GM04504 (cell line): ENCODE results near the gene PSD4.

Experiments
- DNase-seq: peaks from one replicate; pipeline ENCODE4 v3.0.0-alpha.2; 2012; ENCODE audit warnings: low read depth

Gene PSD4

DNA sequence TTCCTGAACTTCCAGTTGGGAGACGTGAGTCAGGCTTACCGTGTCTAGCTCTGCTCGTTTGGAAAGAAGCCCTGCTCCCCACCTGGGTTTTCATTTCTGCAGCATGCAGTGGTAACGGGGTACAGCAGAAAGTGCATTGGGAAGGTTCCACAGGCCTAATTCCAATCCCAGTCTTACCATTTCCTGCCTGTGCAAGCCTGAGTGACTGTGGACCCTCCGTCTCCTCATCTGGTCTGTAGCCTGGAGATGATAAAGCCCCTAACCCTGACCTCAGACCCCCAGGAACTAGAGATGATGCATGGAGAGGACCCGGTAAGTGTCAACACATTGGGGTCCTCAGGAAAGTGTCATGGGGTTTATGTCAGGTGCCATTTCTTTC, 5.8 kb upstream of the PSD4 start:
- no peak for DNase-seq

DNA sequence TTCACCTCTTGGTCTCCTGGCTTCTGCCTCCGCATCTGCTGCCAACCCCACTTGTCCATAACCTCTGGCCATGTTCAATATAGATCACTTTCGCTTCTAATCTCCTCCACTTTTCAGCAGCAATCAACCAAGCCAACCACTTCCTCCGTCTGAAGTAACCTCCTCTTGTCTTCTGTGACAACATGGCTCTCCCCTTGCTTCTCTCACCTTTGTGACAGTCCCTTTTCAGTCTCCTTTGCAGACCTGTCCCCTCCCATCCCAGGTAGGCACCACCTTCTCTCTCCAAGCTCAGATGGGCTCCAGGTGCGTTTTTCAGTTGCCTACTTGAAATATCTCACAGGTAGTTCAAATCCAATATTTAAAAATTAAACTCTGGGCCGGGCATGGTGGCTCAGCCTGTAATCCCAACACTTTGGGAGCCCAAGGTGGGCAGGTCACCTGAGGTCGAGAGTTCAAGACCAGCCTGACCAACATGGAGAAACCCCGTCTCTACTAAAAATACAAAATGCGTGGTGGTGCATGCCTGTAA, 4.7 kb upstream of the PSD4 start:
- no peak for DNase-seq

DNA sequence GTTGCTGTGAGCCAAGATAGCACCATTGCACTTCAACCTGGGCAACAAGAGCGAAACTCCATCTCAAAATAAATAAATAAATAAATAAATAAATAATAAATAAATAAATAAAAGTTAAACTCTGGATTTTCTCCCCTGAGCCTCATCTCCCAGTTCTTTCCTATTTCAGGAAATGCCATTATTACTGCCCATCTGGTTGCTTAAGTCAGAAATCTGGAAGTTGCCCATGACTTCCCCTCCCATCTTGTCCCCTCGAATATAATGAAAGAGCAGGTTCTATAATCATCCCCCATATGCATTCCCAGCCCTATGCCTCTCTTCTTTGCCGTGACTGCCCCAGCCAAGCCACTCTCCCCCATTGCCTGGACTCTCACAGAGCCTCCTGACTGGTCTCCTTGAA, 4.2 kb upstream of the PSD4 start:
- DNase-seq, result no peak

DNA sequence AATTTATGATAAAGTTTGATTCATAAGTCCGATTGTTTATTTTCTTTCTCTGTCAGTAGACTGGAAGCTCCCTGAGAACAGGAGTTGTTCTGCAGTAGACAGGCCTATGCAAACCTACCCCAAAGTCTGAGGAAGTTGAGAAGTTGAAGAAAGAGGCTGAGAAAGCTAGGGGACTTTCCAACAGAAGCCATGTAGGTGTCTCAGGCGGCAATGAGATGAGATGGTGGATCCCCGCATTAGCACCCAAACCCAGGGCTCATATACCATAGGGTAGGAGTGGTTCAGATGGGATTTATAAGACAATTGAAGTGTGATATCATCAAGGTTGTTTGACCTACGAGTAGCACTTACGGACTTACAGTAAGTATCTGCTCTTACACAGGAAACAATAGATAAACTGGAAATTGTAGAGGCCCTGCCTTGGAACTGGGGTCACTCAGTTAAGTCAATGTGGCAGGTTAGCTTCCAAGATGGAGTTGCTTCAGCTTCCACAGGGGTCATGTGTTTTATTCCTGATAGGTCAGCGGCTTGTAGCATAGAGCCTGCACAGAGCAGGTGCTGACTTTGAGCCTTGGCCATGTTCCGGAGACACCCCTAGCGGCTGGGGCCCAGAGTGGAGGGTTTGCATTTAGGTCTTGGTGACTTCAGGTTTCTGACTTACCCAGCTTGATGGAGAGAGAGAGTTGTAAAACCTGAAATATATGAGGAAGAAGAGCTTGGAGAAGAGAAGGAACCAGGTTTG, 2.3 kb upstream of the PSD4 start:
- DNase-seq, result no peak

DNA sequence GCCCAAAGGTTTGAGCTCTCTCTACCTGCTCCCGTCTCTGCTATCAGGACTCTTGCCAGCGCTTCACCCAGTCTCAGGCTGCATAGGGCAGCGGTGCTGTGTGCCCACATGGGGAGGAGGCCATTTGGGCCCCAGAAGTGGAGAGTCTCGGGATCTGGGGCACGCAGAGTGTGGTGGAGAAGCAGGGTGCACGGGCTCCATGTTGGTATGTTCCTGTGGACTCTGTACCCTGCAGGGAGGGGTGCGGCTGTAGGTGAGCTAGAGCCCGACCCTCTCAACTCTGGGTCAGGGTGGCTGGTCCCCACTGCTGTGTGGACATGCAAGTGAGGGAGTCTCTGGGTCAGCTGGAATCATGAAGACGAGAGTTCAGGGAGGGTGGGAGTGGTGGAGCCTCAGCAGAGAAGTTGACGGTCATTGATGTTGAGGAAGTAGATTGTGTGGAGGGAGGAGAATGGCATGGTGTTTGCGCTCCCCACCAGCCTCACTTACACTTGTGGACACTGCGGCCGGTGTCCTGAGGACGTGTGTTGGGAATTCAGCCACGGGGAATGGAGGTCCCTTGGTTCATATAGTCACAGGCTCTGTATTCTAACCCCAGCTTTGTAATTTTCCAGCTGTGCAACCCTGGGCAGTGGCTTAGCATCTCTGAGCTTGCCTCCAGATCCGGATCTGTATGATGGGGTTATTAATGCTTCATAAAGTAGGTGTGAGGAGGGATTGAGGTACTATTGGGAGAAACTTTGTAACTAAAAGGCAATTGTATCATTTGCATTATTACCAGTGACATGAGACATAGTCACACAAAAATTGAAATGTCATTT, 840 bp upstream of the PSD4 start:
- DNase-seq, result no peak

DNA sequence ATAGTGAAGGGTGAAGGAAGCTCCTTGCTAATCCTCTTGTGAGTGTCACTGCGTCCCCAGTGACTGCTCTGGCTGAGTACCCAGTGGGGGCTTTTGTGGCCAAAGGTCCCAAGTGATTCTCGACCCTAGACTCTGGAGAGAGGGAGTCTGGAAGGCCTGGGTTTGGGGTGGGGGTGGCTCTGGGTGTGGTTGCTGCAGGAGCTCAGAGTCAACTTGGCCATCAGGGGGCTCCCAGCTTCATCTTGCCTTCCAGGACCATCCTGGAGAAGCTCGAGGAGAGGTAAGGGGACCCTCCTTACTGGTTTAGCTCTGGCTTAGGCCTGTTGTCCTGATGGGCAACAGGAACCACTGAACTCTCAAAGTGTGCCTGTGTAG, 592 bp downstream of the PSD4 start:
- no peak for DNase-seq

DNA sequence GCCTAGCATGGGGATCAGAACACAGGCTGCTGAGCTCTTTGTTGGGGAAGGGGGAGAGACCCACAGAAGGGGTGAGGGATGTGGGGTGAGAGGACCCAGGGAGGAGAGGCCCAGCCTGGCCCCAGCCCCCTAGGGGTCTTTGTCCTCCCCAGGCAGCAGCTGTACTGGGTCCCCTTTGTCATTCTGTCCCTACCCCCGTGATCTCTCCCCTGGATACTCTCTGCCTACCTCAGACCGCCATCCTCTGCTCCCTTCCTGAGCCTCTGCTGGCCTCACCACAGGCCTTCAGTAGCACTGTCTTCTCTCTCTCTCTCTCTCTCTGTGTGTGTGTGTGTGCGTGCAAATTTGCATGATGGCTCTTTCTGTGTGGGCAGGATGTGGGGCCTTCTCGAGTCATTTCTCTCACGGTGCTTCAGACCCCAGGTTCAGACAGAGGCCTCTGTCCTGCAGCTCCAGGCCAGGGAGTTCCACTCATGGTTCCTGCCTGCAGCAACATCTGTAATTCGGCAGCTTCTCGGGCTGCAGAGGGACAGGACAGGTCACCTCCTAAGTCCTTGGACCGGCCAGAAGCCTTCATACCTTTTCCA, 1.4 kb downstream of the PSD4 start:
- DNase-seq, result no peak

DNA sequence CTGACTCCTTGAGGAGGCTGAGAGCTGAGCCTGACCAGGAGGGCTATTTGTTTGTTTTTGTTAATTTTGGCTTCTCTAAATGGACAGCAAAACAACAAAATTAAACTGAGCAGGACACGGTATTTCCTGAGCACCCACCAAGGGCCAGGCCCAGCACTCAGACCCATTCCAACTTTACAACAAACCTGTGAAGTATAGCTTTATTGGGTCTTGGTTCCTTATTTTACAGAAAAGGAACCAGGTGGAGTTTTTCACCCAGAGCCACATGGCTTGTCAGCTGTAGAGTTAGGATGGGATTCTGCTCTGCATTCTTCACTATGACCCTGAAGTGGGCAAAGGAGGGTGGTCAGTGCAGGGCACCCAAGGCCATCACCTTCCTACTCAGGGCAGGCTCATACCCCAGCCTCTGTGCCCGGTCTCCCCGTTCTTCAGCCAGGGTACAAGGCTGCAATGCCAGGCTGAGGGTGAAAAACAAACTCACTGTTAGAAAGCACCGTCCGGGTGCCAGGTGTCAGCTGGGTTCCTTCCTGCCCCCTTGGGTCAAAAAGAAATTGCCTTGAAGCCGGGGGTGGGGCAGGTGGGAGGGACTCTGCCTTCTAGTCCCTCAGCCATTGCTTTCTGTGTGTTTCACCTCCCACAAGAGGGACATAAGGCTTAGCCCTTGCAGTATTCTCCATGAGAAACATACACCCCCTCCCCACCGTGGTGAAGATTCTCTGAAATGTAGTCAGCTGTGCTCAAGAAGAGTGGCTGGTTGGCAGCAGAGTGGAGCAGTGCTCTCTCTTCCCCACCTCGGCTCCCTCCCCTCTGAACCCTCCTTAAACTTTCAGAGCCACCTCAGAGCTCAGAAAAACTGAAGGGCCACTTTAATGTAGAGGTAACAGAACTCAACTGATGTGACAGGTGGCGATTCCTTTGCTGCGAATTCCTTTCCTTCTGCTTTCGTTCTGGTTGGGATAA, 2.2 kb downstream of the PSD4 start:
- no peak for DNase-seq

DNA sequence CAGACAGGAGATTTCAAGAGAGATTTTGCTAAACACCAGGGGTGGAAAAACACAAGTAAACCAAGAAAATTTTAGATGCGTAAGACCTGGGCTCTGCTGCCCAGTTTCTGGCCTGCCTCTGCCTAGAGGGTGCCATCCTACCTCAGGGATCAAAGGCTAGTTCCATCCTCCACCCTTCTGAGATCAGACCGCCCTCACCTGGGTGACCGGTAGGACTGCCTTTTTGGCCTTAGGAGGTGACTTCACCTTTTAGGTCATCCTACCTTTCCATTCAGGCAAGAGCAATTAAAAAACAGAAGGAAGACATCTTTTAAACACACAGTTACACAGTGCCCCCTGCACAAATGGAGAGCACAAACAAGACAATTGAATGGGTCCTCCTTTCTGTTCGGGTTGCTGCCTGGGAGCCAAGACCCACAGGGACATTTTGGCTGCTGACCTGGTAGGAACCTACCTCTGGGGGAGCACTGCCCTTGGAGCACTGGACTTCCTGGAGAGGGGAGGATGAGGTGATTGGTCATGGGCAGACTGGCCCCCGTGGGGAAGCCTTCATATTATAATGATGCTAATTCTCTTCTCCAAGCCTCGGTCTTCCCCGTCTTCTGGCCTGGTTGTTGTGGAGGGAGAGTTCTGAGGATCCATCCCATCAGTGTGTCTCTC, 3.1 kb downstream of the PSD4 start:
- DNase-seq, result no peak

DNA sequence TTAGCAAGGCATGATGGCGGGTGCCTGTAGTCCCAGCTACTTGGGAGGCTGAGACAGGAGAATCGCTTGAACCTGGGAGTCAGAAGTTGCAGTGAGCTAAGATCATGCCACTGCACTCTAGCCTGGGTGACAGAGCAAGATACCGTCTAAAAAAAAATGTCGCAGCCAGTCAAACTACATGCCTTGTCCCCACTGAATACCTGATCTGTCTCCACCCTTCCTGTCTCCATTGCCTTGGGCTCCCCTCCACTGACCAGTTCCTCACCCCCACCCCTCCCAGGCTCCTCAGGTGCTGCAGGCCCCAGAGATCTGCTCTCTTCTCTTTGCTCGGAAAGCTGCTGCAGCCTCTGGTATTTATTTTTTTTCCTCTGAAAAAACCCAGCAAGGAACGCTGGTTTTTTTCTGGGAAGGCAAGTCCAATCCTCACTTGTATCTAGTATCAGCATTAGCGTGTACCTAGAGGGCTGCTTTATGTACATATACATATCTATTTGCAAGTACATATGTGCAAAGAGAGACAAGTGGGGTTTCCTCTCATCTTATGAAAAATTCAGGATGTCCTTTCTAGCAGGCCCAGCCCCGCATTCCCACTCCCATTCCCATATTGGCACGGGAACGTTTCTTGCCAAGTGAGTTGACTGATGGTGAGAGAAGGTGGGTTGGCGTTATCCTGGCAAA, 4.4 kb downstream of the PSD4 start:
- DNase-seq, result no peak

DNA sequence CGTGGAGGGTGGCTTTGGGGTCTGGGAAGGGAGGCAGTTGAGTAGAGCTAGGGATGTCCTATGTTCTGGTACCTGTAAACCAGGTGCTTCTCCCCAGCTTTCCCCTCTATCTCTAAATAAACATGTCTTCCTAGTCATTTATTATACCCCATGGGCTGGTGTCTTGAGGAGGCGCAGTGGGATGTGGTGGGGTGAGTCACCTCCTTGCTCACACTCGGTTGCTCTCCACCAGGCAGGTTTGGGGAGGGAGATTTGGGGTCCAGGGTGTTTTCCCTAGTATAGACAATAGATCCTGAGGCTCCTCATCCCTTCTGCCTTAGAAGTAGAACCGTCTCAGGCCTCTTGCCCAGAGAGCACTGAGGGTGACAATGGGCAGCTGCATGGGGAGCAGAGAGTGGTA, 5.1 kb downstream of the PSD4 start:
- DNase-seq, result no peak

DNA sequence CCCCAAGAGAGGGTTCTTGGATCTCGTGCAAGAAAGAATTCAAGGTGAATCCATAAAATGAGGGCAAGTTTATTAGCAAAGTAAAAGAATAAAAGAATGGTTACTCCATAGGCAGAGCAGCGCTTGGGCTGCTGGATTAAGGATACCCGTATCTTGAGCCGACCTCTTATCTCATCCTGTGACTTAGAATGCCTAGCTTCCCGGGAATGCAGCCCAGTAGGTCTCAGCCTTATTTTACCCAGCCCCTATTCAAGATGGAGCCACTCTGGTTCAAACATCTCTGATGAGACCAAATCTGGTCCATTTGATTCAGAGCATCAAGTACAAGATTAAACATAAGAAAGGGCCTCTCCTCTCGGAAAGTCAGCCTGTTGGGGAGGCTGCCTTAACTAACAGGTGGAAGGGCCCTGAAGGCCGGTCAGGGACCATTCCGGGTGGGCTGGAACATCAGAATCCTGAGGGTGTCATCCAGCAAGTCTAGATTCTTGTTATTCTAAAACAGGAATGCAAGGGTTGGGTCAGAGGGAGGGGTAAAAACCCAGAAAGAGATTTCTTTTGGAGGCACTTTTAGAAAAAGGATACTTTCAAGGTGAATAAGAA, 5.8 kb downstream of the PSD4 start:
- no peak for DNase-seq

DNA sequence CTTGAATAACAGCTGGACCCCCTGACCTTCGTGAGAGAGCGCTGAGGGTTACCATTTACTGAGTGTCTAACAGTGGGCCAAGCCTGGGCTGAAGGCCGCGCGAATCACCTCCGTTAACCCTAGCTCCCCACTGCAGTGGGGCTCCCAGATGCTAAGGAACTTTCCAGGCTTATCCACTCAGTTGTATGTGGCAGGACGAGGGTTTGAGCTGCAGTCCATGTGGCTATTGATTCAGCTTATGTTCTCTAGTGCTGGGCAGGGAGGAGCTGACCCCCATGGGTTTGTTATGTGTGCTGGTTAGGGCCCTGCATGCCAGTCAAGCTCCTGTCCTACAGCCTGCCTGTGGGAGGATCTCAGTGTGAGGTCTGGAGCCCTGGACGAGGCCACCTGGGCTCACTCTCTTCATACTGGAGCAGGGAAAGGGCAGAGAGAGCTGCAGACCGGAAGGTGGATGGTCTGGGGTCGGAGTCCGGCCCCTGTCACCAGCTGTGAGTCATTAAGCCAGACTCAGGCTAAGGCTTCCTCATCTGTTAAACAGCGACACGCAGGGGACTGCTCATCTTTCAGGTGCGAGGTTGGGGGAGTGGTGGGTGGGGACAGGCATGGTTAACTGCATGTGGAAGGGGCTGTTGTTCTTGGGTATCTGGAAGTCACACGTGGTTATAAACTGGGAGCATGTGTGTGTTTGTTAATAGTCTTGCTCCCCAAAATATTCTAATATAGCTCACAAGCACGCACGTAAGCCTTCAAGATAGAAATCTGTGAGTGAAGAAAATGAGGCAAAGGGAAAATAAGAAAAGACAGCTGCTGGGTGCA, 6.6 kb downstream of the PSD4 start:
- DNase-seq, result no peak

DNA sequence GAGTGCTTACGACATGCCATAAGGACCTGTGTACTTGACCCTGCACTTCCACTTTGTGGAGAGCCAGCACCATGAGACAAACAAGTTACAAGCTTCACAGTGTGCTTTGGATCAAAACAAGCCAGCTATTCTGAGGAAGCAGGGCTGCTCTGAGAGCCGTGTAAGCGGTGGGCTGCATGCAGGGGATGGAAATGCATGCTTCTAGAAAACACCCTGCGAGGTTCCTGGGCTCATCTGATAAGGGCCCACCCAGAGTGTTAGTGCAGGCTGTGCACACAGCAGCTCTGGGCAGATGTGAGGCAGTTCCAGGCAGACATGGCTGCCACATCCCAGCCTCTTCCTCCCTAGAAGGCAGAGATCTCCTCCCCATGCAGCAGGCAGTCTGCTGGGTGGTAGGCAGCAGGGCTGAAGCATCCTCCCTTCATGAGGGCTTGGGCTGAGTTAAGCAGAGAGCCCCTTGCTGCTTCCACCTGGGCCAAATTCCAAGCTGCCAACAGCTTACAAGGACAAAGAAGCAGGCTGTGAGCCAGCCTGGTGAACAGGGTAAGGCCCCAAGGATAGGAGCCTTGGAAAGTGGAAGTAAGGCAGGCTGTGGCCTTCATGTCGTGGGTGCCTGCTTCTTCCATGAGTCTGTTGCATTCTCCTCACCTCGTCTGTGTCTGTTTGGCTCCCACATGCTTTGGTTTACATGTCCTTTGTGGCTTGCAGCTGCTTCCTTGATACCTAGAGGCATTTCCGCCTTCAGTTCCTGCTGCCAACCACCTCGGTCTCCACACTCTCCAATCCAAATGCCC, 7.7 kb downstream of the PSD4 start:
- no peak for DNase-seq

DNA sequence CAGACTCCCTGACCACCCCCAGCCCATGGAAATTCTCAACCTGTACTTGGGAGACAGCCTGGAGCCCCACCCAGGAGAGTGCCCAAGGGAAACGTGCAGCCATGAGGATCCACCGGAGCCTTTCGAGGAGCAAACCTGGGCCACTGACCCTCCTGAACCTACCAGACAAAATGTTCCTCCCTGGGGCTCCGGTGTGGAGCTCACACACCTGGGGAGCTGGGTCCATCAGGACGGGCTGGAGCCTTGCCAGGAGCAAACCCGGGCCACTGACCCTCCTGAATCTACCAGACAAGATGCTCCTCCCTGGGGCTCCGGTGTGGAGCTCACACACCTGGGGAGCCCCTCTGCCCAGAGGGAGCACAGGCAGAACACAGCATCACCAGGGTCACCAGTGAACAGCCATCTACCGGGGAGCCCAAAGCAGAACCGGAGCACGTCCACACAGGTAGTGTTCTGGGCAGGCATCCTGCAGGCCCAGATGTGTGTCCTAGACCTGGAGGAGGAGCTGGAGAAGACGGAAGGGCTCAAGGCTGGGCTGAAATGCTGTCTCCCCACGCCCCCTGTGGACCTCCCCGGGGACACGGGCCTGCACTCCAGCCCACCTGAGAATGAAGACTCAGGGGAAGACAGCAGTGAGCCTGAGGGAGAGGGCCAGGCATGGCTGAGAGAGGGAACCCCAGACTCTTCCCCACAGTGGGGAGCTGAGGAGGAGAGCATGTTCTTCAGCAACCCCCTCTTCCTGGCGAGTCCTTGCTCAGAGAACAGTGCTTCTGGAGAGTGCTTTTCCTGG, 8.9 kb downstream of the PSD4 start:
- DNase-seq, result no peak

DNA sequence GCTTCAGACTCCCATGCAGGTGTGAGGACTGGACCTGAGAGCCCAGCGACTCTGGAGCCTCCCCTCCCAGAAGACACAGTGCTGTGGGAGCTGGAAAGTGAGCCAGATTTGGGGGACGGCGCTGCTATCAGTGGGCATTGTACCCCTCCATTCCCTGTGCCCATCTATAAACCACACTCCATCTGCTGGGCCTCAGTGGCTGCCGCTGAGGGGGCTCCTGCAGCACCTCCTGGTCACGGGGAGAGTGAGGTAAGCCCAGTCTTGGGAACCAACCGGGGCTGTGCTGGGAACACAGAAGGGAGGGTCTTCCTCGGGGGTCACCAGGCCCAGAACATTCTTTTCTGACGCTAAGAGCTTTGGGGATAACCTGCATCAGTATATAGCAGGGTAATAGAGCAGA, 9.5 kb downstream of the PSD4 start:
- DNase-seq, result no peak

DNA sequence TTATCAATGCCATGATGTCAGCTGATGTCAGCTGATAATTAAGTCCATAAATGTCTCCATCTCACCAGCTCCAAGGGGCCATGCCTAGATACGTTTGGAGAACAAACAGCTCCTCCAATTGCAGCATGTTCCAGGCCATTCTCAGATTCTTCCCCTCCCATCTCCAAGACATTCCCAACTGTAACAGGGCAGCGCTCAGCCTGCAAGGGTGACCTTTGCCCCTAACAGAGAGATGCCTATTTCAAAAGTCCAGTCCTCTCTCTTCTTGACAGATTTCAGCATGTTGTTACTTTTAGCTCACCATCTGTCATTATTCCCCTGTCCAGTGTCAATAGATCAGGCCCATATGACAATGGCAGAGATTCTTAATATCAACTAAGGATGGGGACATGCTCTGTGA, 9.9 kb downstream of the PSD4 start:
- DNase-seq, result no peak
